HS-5 (cell line): ENCODE results near the gene VPS51.

ENCODE experiments used
- DNase-seq: peaks from one replicate; pipeline ENCODE4 v3.0.0-alpha.2; 2012; ENCODE audit warnings: low read depth

The VPS51 gene

DNA sequence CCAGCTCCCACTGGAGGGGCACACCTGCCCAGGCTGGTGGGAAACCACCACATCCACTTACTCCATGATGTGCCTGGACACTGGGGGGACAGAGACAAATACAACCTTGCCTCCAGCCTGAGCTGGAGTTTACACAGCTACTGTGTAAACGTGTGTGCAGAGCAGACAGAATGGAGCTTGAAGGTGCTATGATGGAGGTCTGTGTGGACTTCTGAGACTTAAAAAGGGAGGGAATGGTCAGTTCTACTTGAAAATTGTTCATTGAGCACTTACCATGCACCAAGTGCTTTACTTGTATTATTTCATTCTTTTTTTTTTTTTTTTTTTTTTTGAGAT, 23.4 kb upstream of the VPS51 start:
- DNase-seq: no peak

- no peak for DNase-seq
Observed at GRCh38 chr11:65077451-65077850, 18.6 kb upstream of the VPS51 start.

GRCh38 chr11:65078151-65078550, 17.9 kb upstream of the VPS51 start:
- no peak for DNase-seq

GRCh38 chr11:65078786-65079342, 17.1 kb upstream of the VPS51 start:
- no peak for DNase-seq

GRCh38 chr11:65083134-65083833, 12.7 kb upstream of the VPS51 start:
- DNase-seq: no peak

- peak; percentile 78 for DNase-seq
Observed at GRCh38 chr11:65083834-65084597, 12.0 kb upstream of the VPS51 start, which contains the start of the genes CDCA5 and ZFPL1. Gene CDCA5 (minus strand): TSS chr11:65084040. CDS start chr11:65083978, 62 bp downstream. Gene ZFPL1 (plus strand): TSS chr11:65084222. CDS start chr11:65084699, 477 bp downstream.

- no peak for DNase-seq
Observed at GRCh38 chr11:65084598-65085375, 11.2 kb upstream of the VPS51 start.

- no peak for DNase-seq
Observed at GRCh38 chr11:65085446-65085845, 10.6 kb upstream of the VPS51 start.

DNA sequence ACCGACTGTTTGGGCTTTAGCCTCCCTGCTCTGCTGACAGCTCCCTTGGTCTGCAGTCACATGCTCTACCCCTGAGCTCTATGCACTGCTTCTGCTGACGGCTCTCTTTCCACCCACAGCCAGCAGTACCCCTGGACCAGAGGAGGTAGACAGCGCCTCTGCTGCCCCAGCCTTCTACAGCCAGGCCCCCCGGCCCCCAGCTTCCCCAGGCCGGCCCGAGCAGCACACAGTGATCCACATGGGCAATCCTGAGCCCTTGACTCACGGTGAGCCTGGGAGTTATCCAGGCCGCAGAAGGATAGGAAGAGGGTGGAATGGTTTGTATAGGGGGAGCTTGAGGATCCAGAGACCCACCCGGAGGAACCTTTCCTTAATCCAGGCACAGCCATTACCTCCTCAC, 9.2 kb upstream of the VPS51 start:
- DNase-seq: no peak

DNA sequence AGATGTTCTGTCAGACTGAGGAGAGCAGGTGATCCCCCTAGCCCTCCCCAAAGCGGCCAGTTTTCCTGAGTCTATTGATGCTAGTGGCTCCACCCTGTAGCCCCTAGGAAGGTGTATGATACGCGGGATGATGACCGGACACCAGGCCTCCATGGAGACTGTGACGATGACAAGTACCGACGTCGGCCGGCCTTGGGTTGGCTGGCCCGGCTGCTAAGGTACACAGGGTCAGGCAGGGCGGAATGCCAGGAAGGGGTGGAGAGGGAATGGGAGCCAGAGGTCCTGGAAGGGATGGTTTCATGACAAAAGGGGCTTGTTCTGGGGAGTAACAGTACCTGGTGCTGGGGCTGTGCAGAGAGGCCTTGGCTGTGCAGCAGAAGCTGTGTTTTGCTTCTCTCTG, 8.8 kb upstream of the VPS51 start:
- DNase-seq: no peak

- DNase-seq: no peak
Observed at GRCh38 chr11:65087827-65088226, 8.2 kb upstream of the VPS51 start.

GRCh38 chr11:65089621-65090020, 6.4 kb upstream of the VPS51 start:
- DNase-seq: no peak

- no peak for DNase-seq
Observed at GRCh38 chr11:65090628-65091027, 5.4 kb upstream of the VPS51 start.

DNA sequence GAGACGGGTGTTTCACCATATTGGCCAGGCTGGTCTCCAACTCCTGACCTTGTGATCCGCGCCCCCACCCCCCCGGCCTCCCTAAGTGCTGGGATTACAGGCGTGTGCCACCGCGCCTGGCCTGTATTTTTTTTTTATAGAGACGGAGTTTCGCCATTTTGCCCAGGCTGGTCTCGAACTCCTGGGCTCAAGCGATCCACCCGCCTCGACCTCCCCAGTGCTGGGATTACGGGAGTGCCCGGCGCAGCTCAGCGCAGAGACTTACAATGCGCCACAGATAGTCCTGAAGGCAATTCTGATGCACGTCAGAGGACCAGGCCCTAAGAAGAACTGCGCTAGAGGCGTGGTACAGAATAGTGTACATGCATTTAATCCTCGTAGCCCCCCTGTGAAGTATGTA, 587 bp upstream of the VPS51 start:
- no peak for DNase-seq

DNA sequence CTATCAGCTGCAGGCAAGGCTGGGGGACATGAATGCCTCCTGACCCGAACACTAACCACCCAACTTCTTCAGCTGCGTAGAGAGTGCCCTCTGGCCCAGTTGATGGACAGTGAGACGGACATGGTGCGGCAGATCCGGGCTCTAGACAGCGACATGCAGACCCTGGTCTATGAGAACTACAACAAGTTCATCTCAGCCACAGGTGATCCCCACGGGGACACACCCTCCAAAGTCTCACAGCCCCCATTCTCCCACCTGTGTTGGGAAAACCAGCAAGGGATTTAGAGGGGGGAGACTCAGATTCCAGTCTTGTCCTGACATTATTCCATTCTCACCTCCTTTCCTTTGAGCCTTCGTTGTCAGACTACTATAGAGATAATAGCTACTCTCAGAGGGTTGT, 912 bp downstream of the VPS51 start:
- DNase-seq: no peak

GRCh38 chr11:65100674-65101350, 4.8 kb downstream of the VPS51 start:
- no peak for DNase-seq

DNA sequence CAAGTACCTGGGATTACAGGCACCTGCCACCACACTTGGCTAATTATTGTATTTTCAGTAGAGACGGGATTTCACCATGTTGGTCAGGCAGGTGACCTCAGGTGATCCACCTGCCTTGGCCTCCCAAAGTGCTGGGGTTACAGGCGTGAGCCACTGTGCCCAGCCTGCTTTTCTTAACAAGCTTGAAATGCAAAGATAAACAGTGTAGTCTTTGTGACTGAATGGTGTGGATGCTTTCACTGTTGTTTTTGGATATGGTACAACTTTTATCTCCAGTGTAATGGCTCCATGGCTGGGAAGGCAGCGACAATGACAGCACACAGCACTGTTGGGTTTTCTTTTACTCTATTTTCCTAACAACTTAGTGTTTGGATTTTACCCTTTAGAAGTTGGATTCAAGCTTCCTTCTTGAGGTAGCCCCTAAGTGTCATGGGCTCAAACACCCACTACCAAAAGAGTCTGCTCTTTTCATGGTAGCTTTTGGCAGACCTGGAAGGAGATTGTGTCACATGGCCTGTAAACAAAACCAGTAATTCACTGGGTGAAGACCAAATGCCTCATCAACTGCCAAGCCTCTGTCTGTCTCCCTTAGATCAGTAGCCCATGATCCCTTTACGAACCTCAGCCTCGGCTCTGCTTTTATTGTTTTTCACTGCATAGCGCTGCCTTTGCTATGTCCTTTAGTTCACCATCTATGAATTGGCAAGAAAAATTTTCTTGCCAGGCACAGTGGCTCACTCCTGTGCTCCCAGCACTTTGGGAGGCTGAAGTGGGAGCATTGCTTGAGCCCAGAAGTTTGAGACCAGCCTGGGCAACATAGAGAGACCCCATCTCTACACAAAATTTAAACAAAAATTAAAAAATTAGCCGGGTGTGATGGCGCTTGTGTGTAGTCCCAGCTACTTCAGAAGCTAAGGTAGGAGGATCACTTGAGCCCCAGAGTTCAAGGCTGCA, 6.4 kb downstream of the VPS51 start:
- no peak for DNase-seq

- DNase-seq: no peak
Observed at GRCh38 chr11:65103476-65103875, 7.5 kb downstream of the VPS51 start.

- DNase-seq: no peak
Observed at GRCh38 chr11:65104628-65105027, 8.6 kb downstream of the VPS51 start.

DNA sequence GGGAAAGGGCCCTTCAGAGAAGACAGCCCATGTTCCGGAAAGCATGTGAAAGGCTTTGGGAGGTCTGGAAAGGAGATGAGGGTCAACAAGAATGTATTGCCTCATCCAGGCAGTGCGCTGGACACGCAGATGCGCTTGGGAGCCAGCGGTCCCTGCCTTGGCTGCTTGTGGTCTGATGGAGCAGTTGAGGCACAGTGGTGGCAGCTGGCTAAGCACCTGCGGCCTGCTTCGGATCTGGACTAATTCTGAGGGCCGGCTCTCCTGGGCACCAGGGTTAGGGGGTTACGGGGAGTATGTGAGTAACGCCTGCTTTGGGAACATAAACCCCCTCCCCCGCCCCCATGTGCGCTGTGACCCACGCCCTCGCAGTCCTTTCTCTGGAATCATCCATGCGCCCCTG, 11.1 kb downstream of the VPS51 start:
- no peak for DNase-seq
